Naive thymus-derived CD4-positive, alpha-beta T cell (primary cell): Measurements from ENCODE around the gene TAOK2. TPM values are rescaled to one million over a fixed set of nuclear protein-coding genes. Genes with fewer than 3 reads are reported as not detected.
"Not testable (repeated sequence)": the region's sequence is repeated elsewhere in the genome, so short reads cannot be mapped to it uniquely, and the experiment has no call there.

Experiments
- ATAC-seq: fragments of 150-1000 bp; cut with Tn5 transposase; 2 replicates; pipeline ENCODE4 v1.10.0; 2021; ENCODE audit warnings: mild to moderate bottlenecking, moderate library complexity
- CTCF ChIA-PET: fragments of 350-600 bp; sonication (Branson Sonifier 250); formaldehyde crosslinking; loops from one replicate; lab custom pipeline; 2021; ENCODE audit warnings: antibody characterized with exemption; lab: Charles Lee
- POLR2A ChIA-PET: fragments of 350-600 bp; sonication (Branson Sonifier 250); formaldehyde crosslinking; loops from one replicate; lab custom pipeline; 2021; ENCODE audit warnings: antibody characterized with exemption, inconsistent platforms; lab: Charles Lee
- DNase-seq, 9 donors: peaks; one replicate each; pipeline versions ENCODE4 v3.0.0 to v3.0.0-alpha.2; 2020 to 2022; ENCODE audit warnings: mixed read lengths in 1 of 9
- H3K27ac ChIP-seq: one replicate; pipeline ENCODE4 v1.7.0; 2013; ENCODE audit warnings: mild to moderate bottlenecking, low read depth, low read length, moderate library complexity
- H3K27me3 ChIP-seq, 2 donors: one replicate each; pipeline ENCODE4 v1.7.0; 2013; ENCODE audit warnings: low read length in 2 of 2, mild to moderate bottlenecking in 2 of 2, moderate library complexity in 2 of 2; ENCODE audit not compliant: control insufficient read depth in 2 of 2, insufficient read depth in 2 of 2
- H3K36me3 ChIP-seq, 3 experiments: 1 replicate in 2 of 3; 2 replicates in 1 of 3; pipeline ENCODE4 v1.7.0; 2013; ENCODE audit warnings: low read length in 3 of 3, mild to moderate bottlenecking in 3 of 3, moderate library complexity in 1 of 3; ENCODE audit not compliant: insufficient read depth in 3 of 3, control insufficient read depth in 2 of 3
- H3K4me1 ChIP-seq, 2 donors: one replicate each; pipeline ENCODE4 v1.7.0; 2013; ENCODE audit warnings: low read length in 2 of 2, mild to moderate bottlenecking in 2 of 2, moderate library complexity in 1 of 2; ENCODE audit not compliant: control insufficient read depth in 2 of 2, insufficient read depth in 2 of 2
- H3K4me3 ChIP-seq: 2 replicates; pipeline ENCODE4 v1.7.0; 2013; ENCODE audit warnings: mild to moderate bottlenecking, low read length
- H3K9me3 ChIP-seq, 3 experiments: 1 replicate in 2 of 3; 2 replicates in 1 of 3; pipeline ENCODE4 v1.7.0; 2013; ENCODE audit warnings: low read length in 3 of 3; ENCODE audit not compliant: control insufficient read depth in 2 of 3
- H3K27ac Mint-ChIP-seq, 9 donors: one replicate each; pipeline ENCODE4 v1.8.0; 2020 to 2022; ENCODE audit warnings: mixed read lengths in 9 of 9, mild to moderate bottlenecking in 8 of 9, moderate library complexity in 5 of 9, inconsistent platforms in 2 of 9
- H3K27me3 Mint-ChIP-seq, 5 donors: one replicate each; pipeline ENCODE4 v1.8.0; 2021 to 2022; ENCODE audit warnings: mixed read lengths in 5 of 5, mild to moderate bottlenecking in 1 of 5
- H3K36me3 Mint-ChIP-seq, 5 donors: one replicate each; pipeline ENCODE4 v1.8.0; 2020 to 2022; ENCODE audit warnings: mixed read lengths in 5 of 5, mild to moderate bottlenecking in 3 of 5, inconsistent platforms in 1 of 5
- H3K4me1 Mint-ChIP-seq, 7 donors: one replicate each; pipeline ENCODE4 v1.8.0; 2020 to 2022; ENCODE audit warnings: mixed read lengths in 7 of 7, mild to moderate bottlenecking in 3 of 7, inconsistent platforms in 1 of 7
- H3K4me3 Mint-ChIP-seq, 10 donors: one replicate each; pipeline ENCODE4 v1.8.0; 2020 to 2022; ENCODE audit warnings: mild to moderate bottlenecking in 10 of 10, mixed read lengths in 10 of 10, moderate library complexity in 6 of 10, inconsistent platforms in 2 of 10
- H3K9me3 Mint-ChIP-seq, 11 donors: one replicate each; pipeline ENCODE4 v1.8.0; 2020 to 2022; ENCODE audit warnings: mixed read lengths in 11 of 11, mild to moderate bottlenecking in 4 of 11, inconsistent platforms in 1 of 11, moderate library complexity in 1 of 11
- intact Hi-C, 2 donors: fragments of 100-400 bp; cut with micrococcal nuclease; formaldehyde crosslinking; loops; one replicate each; pipeline ENCODE4 v1.15.1; 2023
- polyA plus RNA-seq, 2 donors: library from polyadenylated mRNA; unstranded; fragments of 300-500 nt; fragmentation: Illumina TruSeq; gene quantifications; one replicate each; pipeline ENCODE4 v1.2.3, GENCODE V29; 2021
- total RNA-seq, 6 experiments: library from RNA in 5 of 6; stranded (reverse) in 5 of 6; gene quantifications; 1 replicate in 5 of 6; 2 replicates in 1 of 6; pipeline ENCODE4 v1.2.3 and lab custom pipeline; 2021 to 2026

The TAOK2 gene
- total and polyA plus RNA-seq, 7 experiments from 2014 or later = 2.9 to 48.5 (median 27.2) TPM

DNA sequence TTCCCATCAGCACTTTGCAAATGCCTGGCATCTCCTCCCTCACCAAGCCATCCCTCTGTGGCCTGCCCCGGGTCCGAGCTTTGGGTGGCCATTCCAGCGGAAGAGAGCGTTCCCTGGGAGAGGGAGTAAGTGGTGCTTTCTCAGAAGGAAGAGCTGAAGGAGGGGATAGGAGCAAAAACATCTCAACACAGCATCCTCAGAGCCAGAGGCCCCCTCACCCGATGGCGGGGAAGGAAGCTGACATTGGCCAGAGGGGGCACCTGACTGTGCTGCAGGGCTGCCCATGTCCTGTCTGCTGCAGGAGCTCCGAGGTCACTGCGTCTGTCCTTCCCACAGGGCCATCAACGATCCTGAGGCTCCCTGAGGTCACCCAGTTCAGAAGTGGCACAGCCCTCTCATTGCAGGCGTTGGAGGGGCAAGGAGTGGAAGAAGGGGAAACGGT lies 57.8 kb downstream of the TAOK2 start:
- no peaks in the 10 kb centered on the region for H3K36me3 ChIP-seq
- H3K27me3 ChIP-seq = peaks cover 11 to 13% of the 10 kb centered on the region in 2 donors
- H3K27me3 Mint-ChIP-seq = peaks cover 38 to 68% (median 43%) of the 10 kb centered on the region in 5 donors
- ChIA-PET POLR2A (interaction anchor here (0.9 kb wide), 1 partner anchor 30 kb away, joined by 3 read pairs; no protein-coding TSS in a partner anchor), CTCF (interaction anchor here (0.6 to 1.9 kb wide), 8 partner anchors 10 to 377 kb away, joined by 3 to 5 read pairs (median 3); no protein-coding TSS in a partner anchor)
- H3K4me1 ChIP-seq = no peaks in the 10 kb centered on the region
- intact Hi-C loops = loop anchor here in 1 of 2 donors (10.0 kb wide), 1 partner anchor 107 kb away; the partner anchor contains the start of gene KCTD13
- peaks cover 0 to 3% (median 0%) of the 10 kb centered on the region in 11 donors for H3K9me3 Mint-ChIP-seq
- no peak overlapping the region for H3K4me3 ChIP-seq
- no peak for ATAC-seq
- H3K27ac Mint-ChIP-seq = no peak overlapping the region
- no peak overlapping the region for H3K27ac ChIP-seq
- H3K36me3 Mint-ChIP-seq = no peaks in the 10 kb centered on the region
- peaks cover 4 to 22% (median 9%) of the 10 kb centered on the region in 7 donors for H3K4me1 Mint-ChIP-seq
- no peaks in the 10 kb centered on the region for H3K9me3 ChIP-seq
- H3K4me3 Mint-ChIP-seq = peak overlapping the region in 3 of 10 donors; percentile 27 to 60 (median 50)
- no peak for DNase-seq

DNA sequence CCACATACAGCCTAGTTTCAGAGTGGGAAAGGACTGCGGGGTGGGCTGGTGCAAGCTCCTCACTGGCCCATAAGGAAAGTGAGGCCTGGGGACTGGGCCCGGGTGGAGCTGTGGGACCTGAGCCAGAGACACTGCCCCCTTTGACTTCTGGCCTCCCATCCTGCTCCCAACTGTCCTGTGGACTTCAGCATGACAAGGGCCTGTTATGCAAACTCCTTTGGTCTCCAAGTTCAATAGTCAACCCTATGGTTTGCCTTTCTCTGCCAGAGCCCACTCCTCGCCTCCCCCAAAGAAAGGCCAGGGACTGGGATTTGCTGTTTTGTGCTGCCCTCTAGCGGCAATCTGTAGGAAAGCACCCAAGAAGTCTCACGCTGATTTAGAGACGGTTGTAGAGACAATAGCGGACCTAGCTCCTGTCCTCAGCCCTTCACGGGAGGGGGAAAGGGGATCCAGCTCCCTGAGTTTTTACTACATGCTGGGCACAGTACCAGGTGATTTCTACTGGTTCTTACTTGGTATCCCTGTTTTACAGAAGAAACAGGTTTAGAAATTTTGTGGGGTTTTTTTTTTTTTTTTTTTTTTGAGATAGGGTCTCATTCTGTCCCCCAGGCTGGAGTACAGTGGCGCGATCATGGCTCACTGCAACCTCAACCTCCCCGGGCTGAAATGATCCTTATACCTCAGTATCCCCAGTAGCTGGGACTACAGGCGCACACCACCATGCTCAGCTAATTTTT lies 58.6 kb downstream of the TAOK2 start:
- Histone ChIP-seq H3K27me3 (peaks cover 11 to 13% of the 10 kb centered on the region in 2 donors), H3K4me3 (no peak overlapping the region), H3K9me3 (no peaks in the 10 kb centered on the region), H3K4me1 (no peaks in the 10 kb centered on the region), H3K27ac (no peak overlapping the region), H3K36me3 (no peaks in the 10 kb centered on the region)
- H3K27me3 Mint-ChIP-seq = peaks cover 32 to 62% (median 36%) of the 10 kb centered on the region in 5 donors
- H3K27ac Mint-ChIP-seq = peak overlapping the region in 2 of 9 donors; percentile 38 to 46
- ChIA-PET CTCF (interaction anchor here (0.6 to 1.9 kb wide), 17 partner anchors 9 to 378 kb away, joined by 3 to 6 read pairs (median 3); no protein-coding TSS in a partner anchor), POLR2A (interaction anchor here (0.9 kb wide), 1 partner anchor 30 kb away, joined by 3 read pairs; no protein-coding TSS in a partner anchor)
- peaks cover 0 to 3% (median 0%) of the 10 kb centered on the region in 11 donors for H3K9me3 Mint-ChIP-seq
- H3K36me3 Mint-ChIP-seq = no peaks in the 10 kb centered on the region
- peaks cover 4 to 23% (median 9%) of the 10 kb centered on the region in 7 donors for H3K4me1 Mint-ChIP-seq
- H3K4me3 Mint-ChIP-seq = peak overlapping the region in 8 of 10 donors; percentile 31 to 65 (median 48)
- DNase-seq (peak in 8 of 9 donors; percentile 47 to 66 (median 62)), ATAC-seq (peak; percentile 81)
- intact Hi-C loops = loop anchor here in 1 of 2 donors (10.0 kb wide), 1 partner anchor 107 kb away; the partner anchor contains the start of gene KCTD13

DNA sequence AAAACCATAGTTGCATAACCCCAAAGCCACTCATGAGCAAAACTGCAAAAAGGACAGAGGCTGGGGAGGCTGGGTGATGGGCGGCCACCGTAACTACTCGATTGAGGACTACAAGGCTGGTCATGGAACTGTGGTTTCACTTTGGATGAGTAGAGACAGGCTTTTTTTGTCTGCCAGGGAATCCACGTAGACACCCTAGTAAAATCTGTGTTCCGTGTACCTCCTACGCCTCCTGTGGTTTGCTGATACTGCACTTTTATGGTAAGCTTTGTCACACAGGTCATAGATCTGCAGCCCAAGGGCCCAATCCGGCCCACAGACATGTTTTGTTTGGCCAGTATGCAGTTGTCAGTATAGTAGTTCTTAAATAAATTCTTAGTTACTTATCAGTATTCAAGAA lies 59.6 kb downstream of the TAOK2 start:
- Mint-ChIP-seq H3K4me1 (peaks cover 4 to 23% (median 8%) of the 10 kb centered on the region in 7 donors), H3K9me3 (peaks cover 0 to 3% (median 0%) of the 10 kb centered on the region in 11 donors), H3K36me3 (no peaks in the 10 kb centered on the region), H3K4me3 (no peak overlapping the region), H3K27ac (no peak overlapping the region), H3K27me3 (peaks cover 23 to 54% (median 27%) of the 10 kb centered on the region in 5 donors)
- no peak overlapping the region for H3K4me3 ChIP-seq
- H3K27ac ChIP-seq = no peak overlapping the region
- no peak for DNase-seq
- ATAC-seq = no peak
- peaks cover 11 to 13% of the 10 kb centered on the region in 2 donors for H3K27me3 ChIP-seq
- H3K36me3 ChIP-seq = no peaks in the 10 kb centered on the region
- intact Hi-C loops = loop anchor here in 1 of 2 donors (10.0 kb wide), 1 partner anchor 108 kb away; the partner anchor contains the start of gene KCTD13
- ChIA-PET POLR2A (no interaction called here), CTCF (interaction anchor here (0.9 to 1.6 kb wide), 4 partner anchors 8 to 346 kb away, joined by 3 to 4 read pairs (median 4); no protein-coding TSS in a partner anchor)
- no peaks in the 10 kb centered on the region for H3K9me3 ChIP-seq
- no peaks in the 10 kb centered on the region for H3K4me1 ChIP-seq

DNA sequence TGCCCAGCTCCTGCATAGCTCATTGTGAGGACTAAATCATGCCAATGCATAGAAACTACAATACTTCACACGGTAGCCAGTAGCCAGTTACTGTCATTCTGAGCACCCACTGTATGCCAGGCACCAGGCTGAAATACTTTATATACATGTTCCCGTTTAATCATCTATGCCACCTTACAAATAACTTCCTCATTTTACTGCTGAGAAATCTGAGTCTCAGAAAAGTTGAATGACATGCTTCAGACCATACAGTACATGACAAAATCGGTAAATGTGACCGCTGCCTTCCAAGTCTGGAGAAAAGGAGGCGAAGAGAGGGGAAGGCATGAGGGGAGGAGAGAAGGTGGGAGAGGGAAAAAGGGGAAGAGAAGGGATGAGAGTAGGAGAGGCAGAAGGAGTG lies 66.6 kb downstream of the TAOK2 start:
- POLR2A ChIA-PET = no interaction called here
- H3K4me1 Mint-ChIP-seq = peaks cover 0 to 11% (median 0%) of the 10 kb centered on the region in 7 donors
- no peaks in the 10 kb centered on the region for H3K27me3 ChIP-seq
- no peak overlapping the region for H3K4me3 Mint-ChIP-seq
- H3K27ac Mint-ChIP-seq = no peak overlapping the region
- ATAC-seq (peak; percentile 27), DNase-seq (no peak)
- H3K27me3 Mint-ChIP-seq = peaks cover 0 to 31% (median 0%) of the 10 kb centered on the region in 5 donors
- H3K4me3 ChIP-seq = no peak overlapping the region
- intact Hi-C loops = no loop called here
- H3K36me3 ChIP-seq = no peaks in the 10 kb centered on the region
- no peaks in the 10 kb centered on the region for H3K36me3 Mint-ChIP-seq
- H3K9me3 Mint-ChIP-seq = no peaks in the 10 kb centered on the region
- CTCF ChIA-PET = no interaction called here
- no peaks in the 10 kb centered on the region for H3K4me1 ChIP-seq
- H3K27ac ChIP-seq = no peak overlapping the region
- H3K9me3 ChIP-seq = no peaks in the 10 kb centered on the region

DNA sequence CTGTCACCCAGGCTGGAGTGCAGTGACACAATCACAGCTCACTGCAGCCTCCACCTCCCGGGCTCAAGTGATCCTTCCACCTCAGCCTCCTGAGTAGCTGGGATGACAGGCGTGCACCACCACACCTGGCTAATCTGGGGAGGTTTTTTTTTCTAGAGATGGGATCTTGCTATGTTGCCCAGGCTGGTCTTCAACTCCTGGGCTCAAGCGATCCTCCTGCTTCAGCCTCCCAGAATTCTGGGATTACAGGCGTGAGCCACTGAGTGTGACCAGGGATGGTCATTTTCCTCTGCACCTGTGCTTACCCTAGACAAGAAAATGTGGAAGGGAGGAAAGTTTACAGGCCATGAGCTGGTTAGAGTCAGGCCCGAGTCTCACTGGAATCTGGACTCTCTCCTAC lies 67.0 kb downstream of the TAOK2 start:
- H3K27me3 ChIP-seq, H3K4me1 ChIP-seq, H3K27ac Mint-ChIP-seq, H3K9me3 Mint-ChIP-seq, H3K9me3 ChIP-seq, intact Hi-C loops, H3K4me3 ChIP-seq, H3K36me3 ChIP-seq, H3K4me1 Mint-ChIP-seq, H3K4me3 Mint-ChIP-seq, H3K36me3 Mint-ChIP-seq, ATAC-seq, H3K27ac ChIP-seq, DNase-seq: not testable (repeated sequence)
- ChIA-PET CTCF (interaction anchor here (0.9 kb wide), 1 partner anchor 15 kb away, joined by 3 read pairs; no protein-coding TSS in a partner anchor), POLR2A (interaction anchor here (1.3 kb wide), 1 partner anchor 143 kb away, joined by 4 read pairs; the partner anchor contains the start of gene CORO1A)
- peaks cover 0 to 26% (median 0%) of the 10 kb centered on the region in 5 donors for H3K27me3 Mint-ChIP-seq

DNA sequence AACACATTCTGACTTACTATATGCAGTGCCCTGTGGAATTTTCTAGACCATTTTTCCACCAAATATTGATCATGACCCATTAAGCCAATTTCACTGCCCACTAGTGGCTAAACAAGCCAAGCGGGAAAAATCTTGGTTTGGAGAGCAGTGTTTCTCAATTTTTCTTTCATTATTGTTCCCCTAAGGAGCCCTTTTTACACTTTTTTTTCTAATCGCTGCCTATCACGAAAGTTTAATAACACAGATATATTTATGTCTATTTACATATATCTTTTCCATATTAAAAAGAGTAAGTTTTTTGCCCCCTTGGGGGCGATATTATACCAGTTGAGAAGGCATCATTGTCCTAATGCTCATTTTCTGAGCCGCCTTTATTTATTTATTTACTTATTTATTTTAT lies 68.2 kb downstream of the TAOK2 start:
- H3K4me3 Mint-ChIP-seq = no peak overlapping the region
- Histone ChIP-seq H3K36me3 (no peaks in the 10 kb centered on the region), H3K4me3 (no peak overlapping the region), H3K27me3 (no peaks in the 10 kb centered on the region), H3K4me1 (no peaks in the 10 kb centered on the region), H3K9me3 (no peaks in the 10 kb centered on the region), H3K27ac (no peak overlapping the region)
- no peaks in the 10 kb centered on the region for H3K9me3 Mint-ChIP-seq
- ChIA-PET CTCF (interaction anchor here (0.9 to 3.3 kb wide), 3 partner anchors 9 to 14 kb away, joined by 3 to 10 read pairs (median 4); no protein-coding TSS in a partner anchor), POLR2A (interaction anchor here (1.3 kb wide), 1 partner anchor 142 kb away, joined by 4 read pairs; the partner anchor contains the start of gene CORO1A)
- DNase-seq = peak in 3 of 9 donors; percentile 40 to 44 (median 42)
- no peak for ATAC-seq
- H3K36me3 Mint-ChIP-seq = no peaks in the 10 kb centered on the region
- H3K4me1 Mint-ChIP-seq = peaks cover 0 to 7% (median 0%) of the 10 kb centered on the region in 7 donors
- intact Hi-C loops = loop anchor here in 1 of 2 donors (1.0 to 2.0 kb wide), 4 partner anchors 13 to 587 kb away; partner anchors contain the start of gene TBX6
- no peak overlapping the region for H3K27ac Mint-ChIP-seq
- peaks cover 0 to 21% (median 0%) of the 10 kb centered on the region in 5 donors for H3K27me3 Mint-ChIP-seq
